ENCODE measurements around the gene KRTAP1-5.

GRCh38 chr17:41037853-41038350 lies 10.9 kb upstream of the KRTAP1-5 start:
- TF ChIP-seq EZH2 (IDR thresholded peaks at IDR 0.05; ENCODE audit: low read depth) = no peak
- TF ChIP-seq CTCF (conservative IDR thresholded peaks at IDR 0.05) = no peak

Measured in PC-9 (cell line).